Measurements from ENCODE around the gene MATCAP1.

DNA sequence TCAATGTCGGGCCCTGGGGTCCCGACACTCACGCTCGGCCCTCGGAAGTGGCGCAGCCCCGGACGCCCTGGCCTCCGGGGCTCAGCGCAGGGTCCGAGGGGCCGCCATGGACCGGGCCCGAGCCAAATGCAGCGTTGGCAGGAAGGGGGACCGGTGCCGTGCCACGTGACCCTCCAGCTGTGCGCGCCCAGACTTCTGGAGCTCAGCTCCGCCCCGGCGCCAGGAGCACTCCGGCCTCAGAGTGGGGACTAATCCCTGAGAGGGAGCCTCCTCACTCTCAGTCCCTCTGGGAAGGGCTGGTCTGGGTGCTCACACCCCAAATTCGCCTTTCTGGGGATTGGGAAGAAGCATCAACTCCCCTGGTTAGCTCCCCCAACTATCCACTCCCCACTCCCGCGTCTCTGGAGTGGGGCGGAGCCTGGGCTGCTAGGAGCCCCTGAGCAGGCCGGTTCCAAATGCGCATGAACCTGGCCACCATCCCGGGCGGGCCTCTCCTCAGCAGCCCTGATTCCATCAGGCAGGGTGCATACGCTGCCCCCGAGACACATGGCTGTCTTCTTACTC, 32.8 kb downstream of the MATCAP1 start, which contains the start of gene B3GNT9:
- TF ChIP-seq CEBPB (IDR thresholded peaks at IDR 0.05): no peak
- TF ChIP-seq, protein P1, sequence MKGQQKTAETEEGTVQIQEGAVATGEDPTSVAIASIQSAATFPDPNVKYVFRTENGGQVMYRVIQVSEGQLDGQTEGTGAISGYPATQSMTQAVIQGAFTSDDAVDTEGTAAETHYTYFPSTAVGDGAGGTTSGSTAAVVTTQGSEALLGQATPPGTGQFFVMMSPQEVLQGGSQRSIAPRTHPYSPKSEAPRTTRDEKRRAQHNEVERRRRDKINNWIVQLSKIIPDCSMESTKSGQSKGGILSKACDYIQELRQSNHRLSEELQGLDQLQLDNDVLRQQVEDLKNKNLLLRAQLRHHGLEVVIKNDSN (IDR thresholded peaks at IDR 0.05): peak; percentile 98
- TF ChIP-seq, protein P2, sequence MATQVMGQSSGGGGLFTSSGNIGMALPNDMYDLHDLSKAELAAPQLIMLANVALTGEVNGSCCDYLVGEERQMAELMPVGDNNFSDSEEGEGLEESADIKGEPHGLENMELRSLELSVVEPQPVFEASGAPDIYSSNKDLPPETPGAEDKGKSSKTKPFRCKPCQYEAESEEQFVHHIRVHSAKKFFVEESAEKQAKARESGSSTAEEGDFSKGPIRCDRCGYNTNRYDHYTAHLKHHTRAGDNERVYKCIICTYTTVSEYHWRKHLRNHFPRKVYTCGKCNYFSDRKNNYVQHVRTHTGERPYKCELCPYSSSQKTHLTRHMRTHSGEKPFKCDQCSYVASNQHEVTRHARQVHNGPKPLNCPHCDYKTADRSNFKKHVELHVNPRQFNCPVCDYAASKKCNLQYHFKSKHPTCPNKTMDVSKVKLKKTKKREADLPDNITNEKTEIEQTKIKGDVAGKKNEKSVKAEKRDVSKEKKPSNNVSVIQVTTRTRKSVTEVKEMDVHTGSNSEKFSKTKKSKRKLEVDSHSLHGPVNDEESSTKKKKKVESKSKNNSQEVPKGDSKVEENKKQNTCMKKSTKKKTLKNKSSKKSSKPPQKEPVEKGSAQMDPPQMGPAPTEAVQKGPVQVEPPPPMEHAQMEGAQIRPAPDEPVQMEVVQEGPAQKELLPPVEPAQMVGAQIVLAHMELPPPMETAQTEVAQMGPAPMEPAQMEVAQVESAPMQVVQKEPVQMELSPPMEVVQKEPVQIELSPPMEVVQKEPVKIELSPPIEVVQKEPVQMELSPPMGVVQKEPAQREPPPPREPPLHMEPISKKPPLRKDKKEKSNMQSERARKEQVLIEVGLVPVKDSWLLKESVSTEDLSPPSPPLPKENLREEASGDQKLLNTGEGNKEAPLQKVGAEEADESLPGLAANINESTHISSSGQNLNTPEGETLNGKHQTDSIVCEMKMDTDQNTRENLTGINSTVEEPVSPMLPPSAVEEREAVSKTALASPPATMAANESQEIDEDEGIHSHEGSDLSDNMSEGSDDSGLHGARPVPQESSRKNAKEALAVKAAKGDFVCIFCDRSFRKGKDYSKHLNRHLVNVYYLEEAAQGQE (IDR thresholded peaks at IDR 0.05; ENCODE audit: low read depth): no peak
- no peak for TF ChIP-seq EGR1 (IDR thresholded peaks at IDR 0.05)
- peak; percentile 80 for TF ChIP-seq YY1 (IDR thresholded peaks at IDR 0.05; ENCODE audit: low read depth)
- no peak for TF ChIP-seq EP300 (IDR thresholded peaks at IDR 0.05; ENCODE audit: borderline replicate concordance)
- no peak for TF ChIP-seq CREB1 (IDR thresholded peaks at IDR 0.05; ENCODE audit: low read depth)
- TF ChIP-seq NFIC (IDR thresholded peaks at IDR 0.05): peak; percentile 6; the same call in 1 of the 2 replicates
- TF ChIP-seq, protein P3, sequence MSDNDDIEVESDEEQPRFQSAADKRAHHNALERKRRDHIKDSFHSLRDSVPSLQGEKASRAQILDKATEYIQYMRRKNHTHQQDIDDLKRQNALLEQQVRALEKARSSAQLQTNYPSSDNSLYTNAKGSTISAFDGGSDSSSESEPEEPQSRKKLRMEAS (IDR thresholded peaks at IDR 0.05): peak; percentile 85
- peak; percentile 62 for TF ChIP-seq TAF1 (IDR thresholded peaks at IDR 0.05; ENCODE audit: low read depth)

All from Ishikawa (cell line).